GM12875 (cell line): Measurements from ENCODE around the gene RAB3B.
"Not testable (repeated sequence)": the region's sequence is repeated elsewhere in the genome, so short reads cannot be mapped to it uniquely, and the experiment has no call there.

Source experiments
- H3K4me3 ChIP-seq: one replicate; pipeline ENCODE4 v1.5.1; 2011; ENCODE audit warnings: low read depth, low read length, control low read depth
- CTCF ChIP-seq: IDR thresholded peaks from 2 replicates; pipeline ENCODE4 v1.5.1; 2011; ENCODE audit warnings: low read depth, mild to moderate bottlenecking, control low read depth, inconsistent platforms, low read length, moderate library complexity, borderline replicate concordance; ENCODE audit not compliant: insufficient read depth

The RAB3B gene

GRCh38 chr1:51878616-51879336, 111.7 kb downstream of the RAB3B start, which contains the start of gene NRDC:
Gene NRDC (minus strand): TSS chr1:51878727. CDS start chr1:51878615, 112 bp downstream.
- TF ChIP-seq CTCF, result no peak
- peak within 1 kb of the TSS; percentile 99 for H3K4me3 ChIP-seq

- H3K4me3 ChIP-seq, result peak overlapping the region; percentile 99
- TF ChIP-seq CTCF, result no peak
Observed at GRCh38 chr1:51878308-51878615, 112.2 kb downstream of the RAB3B start.

DNA sequence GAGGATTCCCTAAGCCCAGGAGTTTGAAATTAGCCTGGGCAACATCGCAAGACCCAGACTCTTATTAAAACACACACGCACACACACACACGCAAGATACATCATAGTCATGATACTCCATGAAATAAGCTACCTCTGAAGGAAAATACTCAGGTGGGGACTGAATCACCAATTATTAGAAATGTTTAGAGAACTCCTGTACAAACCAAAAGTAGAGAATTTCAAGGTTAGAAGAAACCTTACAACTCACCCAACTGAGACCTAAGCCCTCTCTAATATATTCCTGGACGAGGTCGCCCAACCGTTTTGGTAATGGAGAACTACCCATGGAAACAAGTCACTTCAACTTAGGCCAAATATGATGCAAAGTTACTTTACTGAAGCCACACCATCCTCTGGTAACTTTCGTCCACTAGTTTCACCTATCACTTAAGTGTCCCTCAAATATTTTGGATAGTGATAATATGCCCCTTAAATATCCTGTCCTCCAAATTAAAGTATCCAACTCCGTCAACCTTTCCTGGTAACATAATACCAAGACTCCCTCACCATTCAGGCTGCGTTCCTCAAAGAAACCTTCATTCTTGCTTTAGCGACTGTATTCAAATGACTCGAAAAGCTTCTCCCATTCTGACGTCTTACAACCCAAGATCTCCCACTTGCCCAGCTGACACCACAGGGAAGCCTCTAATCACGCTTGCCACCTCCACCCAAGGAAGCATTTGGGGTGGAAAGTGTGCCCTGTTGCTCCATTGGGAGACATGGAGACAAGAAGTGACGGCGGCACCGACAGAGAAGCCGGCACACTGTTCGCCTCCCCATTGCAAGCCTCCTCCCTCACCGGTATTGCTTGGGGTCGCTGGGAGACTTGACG, 112.8 kb downstream of the RAB3B start:
- peak overlapping the region; percentile 99 for H3K4me3 ChIP-seq
- TF ChIP-seq CTCF, result no peak

- TF ChIP-seq CTCF, result no peak
- H3K4me3 ChIP-seq, result no peak overlapping the region
Observed at GRCh38 chr1:51875836-51876235, 114.7 kb downstream of the RAB3B start.

GRCh38 chr1:51875291-51875772, 115.2 kb downstream of the RAB3B start:
- no peak overlapping the region for H3K4me3 ChIP-seq
- no peak for TF ChIP-seq CTCF

GRCh38 chr1:51873270-51873669, 117.2 kb downstream of the RAB3B start:
- not testable (repeated sequence) for H3K4me3 ChIP-seq

DNA sequence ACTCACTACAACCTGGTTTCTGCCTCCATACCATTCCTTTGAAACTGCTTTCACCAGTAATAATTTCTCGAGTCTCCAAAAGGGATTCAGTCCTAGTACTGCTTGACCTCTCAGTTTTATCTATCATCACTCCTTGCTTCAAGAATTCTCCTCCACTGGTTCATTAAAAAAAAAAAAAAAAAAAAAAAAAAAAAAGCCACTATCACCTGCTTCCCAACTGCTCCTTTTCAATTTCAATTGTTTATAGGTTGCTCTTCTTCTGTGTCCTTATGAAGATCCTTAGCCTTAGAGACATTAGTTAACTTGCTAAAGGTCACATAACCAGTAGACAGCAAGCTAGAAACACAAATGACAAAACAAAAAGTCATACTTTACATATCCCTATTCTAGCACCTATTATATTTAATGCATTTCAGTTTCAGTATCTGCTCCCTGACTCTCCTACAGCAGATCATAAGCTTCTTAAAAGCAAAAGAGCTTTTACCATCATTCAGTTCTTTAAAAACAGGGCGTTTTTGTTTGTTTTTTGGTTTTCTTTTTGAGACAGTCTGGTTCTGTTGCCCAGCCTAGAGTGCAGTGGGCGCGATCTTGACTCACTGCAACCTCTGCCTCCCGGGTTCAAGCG, 119.0 kb downstream of the RAB3B start:
- no peak overlapping the region for H3K4me3 ChIP-seq
- TF ChIP-seq CTCF, result no peak
